HG03108 (cell line): ENCODE data around the gene CST5.
"Not testable (repeated sequence)": the region's sequence is repeated elsewhere in the genome, so short reads cannot be mapped to it uniquely, and the experiment has no call there.

ENCODE experiments used
- ATAC-seq: cut with Tn5 transposase; IDR thresholded peaks from one replicate; pipeline ENCODE4 v1.9.1; 2021; ENCODE audit warnings: moderate library complexity; ENCODE audit not compliant: unreplicated experiment

The CST5 gene

GRCh38 chr20:23890867-23891266 lies 11.3 kb upstream of the CST5 start:
- ATAC-seq, result not testable (repeated sequence)

GRCh38 chr20:23889775-23890187 lies 10.2 kb upstream of the CST5 start:
- ATAC-seq, result no peak

GRCh38 chr20:23887856-23888255 lies 8.3 kb upstream of the CST5 start:
- no peak for ATAC-seq

GRCh38 chr20:23884771-23885162 lies 5.2 kb upstream of the CST5 start:
- no peak for ATAC-seq

- no peak for ATAC-seq
These were observed 4.7 kb upstream of the CST5 start for GRCh38 chr20:23884136-23884770.

- no peak for ATAC-seq
These were observed 1.8 kb upstream of the CST5 start for GRCh38 chr20:23881371-23881770.

- no peak for ATAC-seq
These were observed 869 bp upstream of the CST5 start for GRCh38 chr20:23880417-23880816.

GRCh38 chr20:23879811-23880374 lies 345 bp upstream of the CST5 start:
- no peak for ATAC-seq

- no peak for ATAC-seq
These were observed 761 bp downstream of the CST5 start for GRCh38 chr20:23878787-23879186.

- ATAC-seq, result not testable (repeated sequence)
These were observed 1.5 kb downstream of the CST5 start for GRCh38 chr20:23878016-23878542.

- no peak for ATAC-seq
These were observed 2.0 kb downstream of the CST5 start for GRCh38 chr20:23877524-23877923.

- ATAC-seq, result no peak
These were observed 3.8 kb downstream of the CST5 start for GRCh38 chr20:23875606-23876237.

GRCh38 chr20:23874747-23875146 lies 4.8 kb downstream of the CST5 start:
- ATAC-seq, result no peak

GRCh38 chr20:23873370-23874015 lies 6.1 kb downstream of the CST5 start:
- no peak for ATAC-seq

- ATAC-seq, result no peak
These were observed 7.5 kb downstream of the CST5 start for GRCh38 chr20:23872065-23872464.

- ATAC-seq, result no peak
These were observed 9.1 kb downstream of the CST5 start for GRCh38 chr20:23870461-23870860.

GRCh38 chr20:23869520-23869919 lies 10.0 kb downstream of the CST5 start:
- no peak for ATAC-seq

GRCh38 chr20:23868321-23868720 lies 11.2 kb downstream of the CST5 start:
- no peak for ATAC-seq

GRCh38 chr20:23867152-23867776 lies 12.3 kb downstream of the CST5 start:
- ATAC-seq, result no peak

GRCh38 chr20:23860771-23861170 lies 18.8 kb downstream of the CST5 start:
- ATAC-seq, result not testable (repeated sequence)

GRCh38 chr20:23857962-23858595 lies 21.5 kb downstream of the CST5 start:
- no peak for ATAC-seq
